Camera-type eye (tissue), 1 donor: ENCODE data around the gene MSLN. TPM values are rescaled to one million over a fixed set of nuclear protein-coding genes. Genes with fewer than 3 reads are reported as not detected.

Experiments used
- total RNA-seq: library from RNA; depleted of rRNA; stranded (reverse); fragments of >200 nt; gene quantifications from one replicate; pipeline ENCODE4 v1.2.3, GENCODE V29; 2014

MSLN gene
- 19.4 TPM for total RNA-seq

DNA sequence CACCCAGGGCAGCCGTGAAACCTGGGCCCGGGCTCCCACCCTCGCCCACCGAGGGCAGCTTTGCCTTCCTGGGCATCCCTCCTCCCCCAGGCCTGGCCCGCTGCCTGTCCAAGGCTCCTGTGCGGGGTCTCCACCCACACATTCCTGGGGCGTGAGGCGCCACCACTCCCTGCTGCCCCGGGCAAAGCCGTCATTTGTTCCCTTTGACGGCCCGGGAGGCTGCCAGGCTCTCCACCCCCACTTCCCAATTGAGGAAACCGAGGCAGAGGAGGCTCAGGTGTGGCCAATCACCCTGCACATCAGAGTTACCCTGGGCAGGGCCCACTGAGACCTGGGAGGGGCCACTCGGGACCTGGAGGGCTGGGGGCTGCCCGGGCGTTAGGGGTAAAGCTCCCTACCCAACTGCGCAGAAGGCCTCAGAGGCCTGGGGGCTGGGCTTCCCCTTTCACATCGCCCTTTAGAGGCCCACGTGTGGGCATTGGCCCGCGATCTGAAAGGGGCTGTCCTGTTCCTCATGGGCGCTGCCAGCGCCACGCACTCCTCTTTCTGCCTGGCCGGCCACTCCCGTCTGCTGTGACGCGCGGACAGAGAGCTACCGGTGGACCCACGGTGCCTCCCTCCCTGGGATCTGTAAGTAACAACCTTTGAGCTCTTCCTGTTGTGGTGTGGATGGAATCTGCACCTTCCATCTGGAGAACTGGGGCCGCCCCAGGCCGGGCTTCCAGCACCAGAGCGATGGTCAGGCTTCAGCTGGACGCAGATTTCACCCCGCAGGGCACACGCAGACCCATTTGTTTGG lies at the start of gene MSLN:
Gene MSLN (plus strand): TSS at position 190 of the 799 bp plus-strand sequence. CDS start 1,947 bp downstream, outside the sequence.

DNA sequence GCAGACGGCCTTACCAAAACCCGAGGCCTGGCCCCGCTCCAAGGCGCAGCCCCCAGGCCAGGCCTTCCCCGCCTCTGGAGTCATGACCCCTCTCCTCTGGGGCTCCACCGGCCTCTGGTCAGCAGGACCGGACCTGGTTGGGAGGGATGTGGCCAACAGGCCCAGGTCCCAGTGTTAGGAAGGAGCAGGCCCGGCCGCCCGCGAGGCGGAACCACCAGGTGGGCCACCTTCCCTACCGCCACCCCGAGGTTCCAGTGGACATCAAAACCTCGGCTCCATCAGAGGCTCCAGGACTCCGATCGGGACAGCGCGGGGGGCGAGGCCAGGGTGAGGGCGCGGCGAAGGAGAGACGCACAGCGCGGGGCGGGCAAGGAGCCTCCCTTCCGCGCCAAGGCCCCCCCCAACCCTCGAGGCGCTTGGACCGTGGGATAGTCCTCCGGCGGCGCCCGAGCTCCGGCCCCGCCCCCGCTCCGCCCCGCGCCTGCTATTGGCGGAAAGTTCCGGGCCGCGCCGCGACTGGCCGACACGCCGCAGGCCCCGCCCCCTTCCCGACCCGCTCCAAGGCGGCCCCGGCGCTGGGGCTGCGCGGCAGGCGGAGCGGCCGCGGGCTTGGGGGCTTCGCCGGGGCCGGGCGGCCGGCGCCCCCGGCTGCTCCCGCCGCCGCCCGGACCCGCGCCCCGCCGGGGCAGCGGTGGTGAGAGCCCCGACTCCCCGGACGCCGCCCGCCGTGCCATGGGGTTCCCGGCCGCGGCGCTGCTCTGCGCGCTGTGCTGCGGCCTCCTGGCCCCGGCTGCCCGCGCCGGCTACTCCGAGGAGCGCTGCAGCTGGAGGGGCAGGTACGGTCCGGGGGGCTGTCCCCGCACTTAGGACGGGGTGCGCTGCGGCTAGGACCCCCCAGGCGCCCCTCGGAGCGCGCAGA lies 45.7 kb upstream of the MSLN start, which contains the start of gene METRN:
Gene METRN (plus strand): TSS at position 561 of the 919 bp plus-strand sequence. CDS start 172 bp downstream, at position 733.

DNA sequence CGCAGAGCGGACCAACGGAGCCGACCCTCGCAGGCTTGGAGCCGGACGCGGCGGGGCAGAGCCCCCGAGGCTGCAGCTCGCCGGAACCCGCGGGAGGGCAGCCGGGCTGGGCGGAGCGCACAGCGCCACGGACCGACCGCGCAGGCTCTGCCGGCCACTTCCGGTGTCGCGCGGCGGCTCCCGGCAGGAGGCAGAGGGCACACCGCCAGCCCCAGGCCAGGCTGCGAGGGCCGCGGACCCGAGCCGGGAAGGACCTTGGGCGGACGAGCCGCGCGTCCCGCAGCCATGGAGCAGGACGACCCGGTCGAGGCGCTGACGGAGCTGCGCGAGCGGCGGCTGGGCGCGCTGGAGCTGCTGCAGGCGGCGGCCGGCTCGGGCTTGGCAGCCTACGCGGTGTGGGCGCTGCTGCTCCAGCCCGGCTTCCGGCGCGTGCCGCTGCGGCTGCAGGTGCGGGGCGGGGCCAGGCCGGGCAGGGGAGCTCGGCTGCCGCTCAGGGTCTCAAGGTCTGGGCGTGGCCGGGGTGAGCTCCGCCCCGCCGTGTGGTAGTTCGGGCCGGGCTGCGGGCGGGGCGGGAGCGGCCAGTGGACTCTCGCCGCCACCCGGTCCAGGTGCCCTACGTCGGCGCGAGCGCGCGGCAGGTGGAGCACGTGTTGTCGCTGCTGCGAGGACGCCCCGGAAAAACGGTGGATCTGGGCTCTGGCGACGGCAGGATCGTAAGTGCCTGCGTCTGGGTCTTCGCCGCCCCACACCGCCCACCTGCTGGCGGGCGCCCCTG lies 39.4 kb upstream of the MSLN start, which contains the start of gene ANTKMT:
Gene ANTKMT (plus strand): TSS at position 157 of the 775 bp plus-strand sequence. CDS start 129 bp downstream, at position 286.

DNA sequence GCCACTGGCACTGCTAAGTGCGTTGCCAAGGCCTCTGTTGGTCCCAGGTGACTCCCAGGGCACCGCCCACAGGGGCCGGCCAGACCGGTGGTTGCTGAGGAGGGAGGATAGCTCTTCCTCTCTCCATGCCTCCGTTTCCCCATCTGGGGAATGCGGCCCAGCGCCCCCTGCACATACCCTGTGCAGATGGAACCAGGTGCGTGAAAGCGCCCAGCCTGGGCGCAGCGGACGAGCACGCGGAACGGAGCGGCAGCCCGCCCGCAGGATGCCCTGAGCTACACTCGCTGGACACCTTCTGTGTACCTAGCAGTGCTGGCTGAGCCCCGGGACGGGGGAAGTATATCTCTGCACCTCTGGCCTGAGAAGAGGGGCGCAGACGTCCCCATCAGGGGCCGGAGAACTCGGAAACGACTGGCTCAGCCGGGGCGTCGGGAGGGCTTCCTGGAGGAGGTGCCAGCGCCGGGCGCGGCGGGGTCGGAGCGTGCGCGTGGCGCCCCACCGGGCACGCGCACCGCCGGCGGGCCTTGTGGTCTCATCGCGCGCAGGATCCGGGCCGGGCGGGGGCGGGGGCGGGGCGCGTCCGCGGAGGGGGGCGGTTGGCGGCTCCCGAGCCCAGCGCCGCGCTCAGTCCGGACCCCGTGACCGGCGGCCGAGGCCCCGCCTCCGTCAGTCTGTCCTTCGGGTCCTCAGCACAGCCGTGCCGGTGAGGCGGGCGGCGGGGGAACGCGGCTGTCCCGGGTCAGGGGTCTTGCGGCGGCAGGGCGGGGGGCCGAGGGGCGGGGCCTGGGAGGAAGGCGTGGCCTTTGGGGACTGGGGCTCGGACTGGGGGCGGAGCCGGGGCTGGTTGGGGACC lies 33.9 kb upstream of the MSLN start, which contains the start of the genes CCDC78 and HAGHL:
Gene CCDC78 (minus strand): TSS at position 6 of the 853 bp plus-strand sequence. CDS start 76 bp downstream, outside the sequence.
Gene HAGHL (plus strand): TSS at position 669 of the 853 bp plus-strand sequence. CDS start 404 bp downstream, outside the sequence.

DNA sequence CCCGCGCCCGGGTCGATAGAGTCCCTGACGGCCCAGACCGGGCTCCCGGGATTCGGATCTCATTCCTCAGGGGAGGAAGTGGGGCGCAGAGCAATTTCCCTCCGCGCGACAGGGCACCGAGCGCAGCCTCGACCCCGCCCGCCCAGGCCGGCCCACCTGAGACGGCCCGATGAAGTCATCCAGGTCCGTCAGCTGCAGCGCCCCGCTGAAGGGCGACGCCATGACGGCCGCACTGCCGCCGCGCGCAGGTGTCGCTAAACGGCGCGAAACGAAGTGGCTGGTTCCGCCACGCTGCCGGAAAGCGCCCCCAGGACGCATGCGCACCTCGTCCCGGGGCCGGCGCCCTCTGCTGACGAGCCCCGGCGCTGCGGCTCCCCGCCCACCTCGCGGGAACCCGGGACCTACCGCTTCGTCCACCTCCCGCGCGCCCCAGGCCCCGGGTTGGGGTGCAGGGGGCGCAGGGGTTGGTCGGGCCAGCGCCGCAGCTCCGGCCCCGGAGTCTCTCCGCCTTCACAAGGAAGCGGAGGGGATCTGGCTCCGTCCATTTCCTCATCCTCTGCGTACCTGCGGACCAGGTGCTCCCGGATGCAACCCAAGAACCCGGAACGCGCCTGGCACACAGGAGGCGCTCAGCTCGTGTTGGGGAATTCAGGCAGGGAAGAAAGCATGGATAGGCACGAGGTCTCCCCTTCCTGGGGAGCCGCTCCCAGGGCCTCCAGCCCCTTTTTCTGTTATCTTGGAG lies 19.6 kb upstream of the MSLN start, which contains the start of gene CIAO3:
Gene CIAO3 (minus strand): TSS at position 234 of the 742 bp plus-strand sequence. CDS start 12 bp downstream, at position 222.

DNA sequence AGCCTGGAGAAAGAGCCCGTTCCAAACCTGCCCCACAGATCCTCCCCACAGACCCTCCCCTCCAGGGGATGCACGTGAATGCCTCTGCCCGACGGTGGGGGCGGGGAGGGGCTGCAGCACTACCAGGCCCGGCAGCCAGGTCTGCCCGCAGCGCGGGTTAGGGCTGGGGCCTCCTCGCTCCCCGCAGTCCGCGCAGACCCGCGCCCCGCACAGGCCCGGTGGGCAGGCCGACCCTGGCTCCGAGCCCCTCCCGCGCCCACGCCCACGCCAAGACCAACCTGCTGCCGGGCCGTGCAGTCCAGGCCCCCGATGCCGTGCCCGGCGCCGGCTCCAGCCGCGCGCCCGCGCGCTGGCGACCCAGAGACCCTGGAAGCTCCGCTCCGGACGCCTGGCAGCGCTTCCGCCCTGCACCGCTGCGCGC lies 27.5 kb downstream of the MSLN start, which contains the start of gene RPUSD1:
Gene RPUSD1 (minus strand): TSS at position 404 of the 421 bp plus-strand sequence. CDS start 644 bp downstream, outside the sequence.

DNA sequence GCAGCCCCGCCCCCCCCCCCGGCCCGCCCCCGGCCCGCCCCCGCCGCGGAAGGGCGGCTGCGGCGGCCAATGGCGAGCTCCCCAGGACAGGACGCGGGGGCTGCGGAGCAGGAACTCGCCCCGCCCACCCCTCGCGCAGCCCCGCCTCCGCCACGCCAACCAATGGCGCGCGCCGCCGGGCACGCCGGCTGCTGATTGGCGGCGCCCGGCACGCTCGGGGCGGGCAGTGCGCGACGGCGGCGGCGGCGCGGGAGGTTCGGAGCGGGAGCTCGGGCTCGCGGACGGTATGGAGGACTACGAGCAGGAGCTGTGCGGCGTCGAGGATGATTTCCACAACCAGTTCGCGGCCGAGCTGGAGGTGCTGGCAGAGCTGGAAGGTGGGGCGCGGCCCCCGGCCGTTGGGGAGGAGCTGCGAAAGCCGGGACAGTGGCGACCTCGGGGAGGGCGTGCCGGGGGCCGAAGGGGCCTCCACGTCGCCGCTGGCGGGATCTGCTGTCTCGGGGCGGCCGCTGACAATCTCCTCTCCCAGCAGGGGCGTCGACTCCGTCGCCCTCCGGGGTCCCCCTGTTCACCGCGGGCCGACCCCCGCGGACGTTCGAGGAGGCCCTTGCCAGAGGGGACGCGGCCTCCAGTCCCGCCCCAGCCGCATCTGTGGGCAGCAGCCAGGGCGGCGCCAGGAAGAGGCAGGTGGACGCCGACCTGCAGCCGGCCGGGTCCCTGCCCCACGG lies 28.0 kb downstream of the MSLN start, which contains the start of gene CHTF18:
Gene CHTF18 (plus strand): TSS at position 222 of the 728 bp plus-strand sequence. CDS start 65 bp downstream, at position 287.

DNA sequence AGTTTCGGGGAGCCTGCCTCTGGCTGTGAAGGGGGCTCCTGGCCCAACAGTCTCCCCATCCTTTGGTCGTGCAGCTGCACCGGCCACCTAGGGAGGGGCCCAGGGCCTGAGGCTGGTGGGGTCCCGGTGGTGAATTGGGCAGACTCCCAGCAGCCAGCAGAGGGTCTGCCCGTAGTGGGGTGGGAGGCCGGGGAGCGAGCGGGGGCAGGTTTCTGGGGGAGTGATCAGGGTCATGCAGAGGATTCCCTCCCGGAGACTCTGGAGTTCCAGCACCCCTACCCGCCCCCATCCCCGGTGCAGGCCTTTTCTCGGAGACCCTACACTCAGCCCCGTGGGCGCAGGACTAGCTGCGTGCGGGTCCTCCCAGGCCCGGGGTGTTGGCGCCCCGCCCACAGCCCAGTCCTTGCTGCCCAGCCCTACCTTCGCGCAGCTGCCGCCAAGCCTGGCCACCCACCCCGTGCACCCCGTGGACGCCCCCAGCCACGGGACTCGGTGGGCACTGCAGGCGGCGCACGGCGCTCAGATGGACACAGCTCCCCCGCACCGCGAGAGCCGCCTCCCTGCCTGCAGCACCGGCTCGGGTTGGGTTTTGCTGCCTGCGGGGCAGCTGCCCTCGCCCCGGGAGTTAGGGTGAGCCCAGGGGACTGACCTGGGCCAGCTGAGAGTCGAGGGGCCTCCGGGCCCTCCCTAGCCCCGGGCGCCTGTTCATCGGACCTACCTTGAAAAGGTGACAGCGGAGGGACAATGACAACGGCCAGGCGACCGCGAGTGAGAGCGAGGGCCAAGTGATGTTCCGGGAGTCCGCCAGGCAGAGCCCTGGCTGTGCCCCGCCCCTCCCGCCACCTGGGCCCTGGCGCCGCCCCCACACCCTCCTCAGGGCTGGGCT lies 39.7 kb downstream of the MSLN start, which contains the start of gene GNG13:
Gene GNG13 (minus strand): TSS at position 787 of the 886 bp plus-strand sequence. CDS start 1,657 bp downstream, outside the sequence.

Other genes starting within 250 kb of the MSLN start
- gene CAPN15, start 233.0 kb upstream of the MSLN start, total RNA-seq, result 31.0 TPM
- 2.0 TPM for gene PRR35, start 200.3 kb upstream of the MSLN start, total RNA-seq
- 0.66 TPM for gene NHLRC4, start 193.7 kb upstream of the MSLN start, total RNA-seq
- 36.3 TPM for gene PIGQ, start 190.8 kb upstream of the MSLN start, total RNA-seq
- 18.9 TPM for gene RAB40C, start 170.7 kb upstream of the MSLN start, total RNA-seq
- 0.71 TPM for gene WFIKKN1, start 129.7 kb upstream of the MSLN start, total RNA-seq
- gene METTL26, start 124.4 kb upstream of the MSLN start, total RNA-seq, result 54.3 TPM
- 8.7 TPM for gene MCRIP2, start 118.9 kb upstream of the MSLN start, total RNA-seq
- 33.2 TPM for gene WDR90, start 111.4 kb upstream of the MSLN start, total RNA-seq
- gene RHOT2, start 92.6 kb upstream of the MSLN start, total RNA-seq, result 56.3 TPM
- 4.3 TPM for gene RHBDL1, start 85.1 kb upstream of the MSLN start, total RNA-seq
- 55.4 TPM for gene STUB1, start 80.3 kb upstream of the MSLN start, total RNA-seq
- gene JMJD8, start 76.4 kb upstream of the MSLN start, total RNA-seq, result 43.3 TPM
- 8.1 TPM for gene WDR24, start 70.3 kb upstream of the MSLN start, total RNA-seq
- gene FBXL16, start 54.9 kb upstream of the MSLN start, total RNA-seq, result 5.8 TPM
- gene METRN, start 45.6 kb upstream of the MSLN start, total RNA-seq, result 41.1 TPM
- gene ANTKMT, start 39.6 kb upstream of the MSLN start, total RNA-seq, result 25.7 TPM
- gene CCDC78, start 34.3 kb upstream of the MSLN start, total RNA-seq, result 1.0 TPM
- gene HAGHL, start 33.6 kb upstream of the MSLN start, total RNA-seq, result 4.0 TPM
- gene CIAO3, start 19.7 kb upstream of the MSLN start, total RNA-seq, result 42.7 TPM
- gene RPUSD1, start 27.6 kb downstream of the MSLN start, total RNA-seq, result 19.1 TPM
- 49.8 TPM for gene CHTF18, start 27.9 kb downstream of the MSLN start, total RNA-seq
- 3.8 TPM for gene GNG13, start 40.0 kb downstream of the MSLN start, total RNA-seq
- 50.5 TPM for gene LMF1, start 210.2 kb downstream of the MSLN start, total RNA-seq
- gene SOX8, start 221.0 kb downstream of the MSLN start, total RNA-seq, result 58.4 TPM